Gastroesophageal sphincter (tissue), 4 donors: ENCODE data around the gene MCC. TPM values are rescaled to one million over a fixed set of nuclear protein-coding genes. Genes with fewer than 3 reads are reported as not detected.

Experiments
- ATAC-seq: fragments of 150-250 bp; one replicate; pipeline ENCODE4 v1.9.1; 2016; ENCODE audit warnings: mild to moderate bottlenecking, moderate library complexity
- H3K27ac ChIP-seq, 4 donors: fragments of 200-600 bp; sonication (generic) in 3 of 4; 1 replicate in 3 of 4; 2 replicates in 1 of 4; pipeline ENCODE4 v1.5.1; 2016 to 2019
- H3K27me3 ChIP-seq: fragments of 200-600 bp; sonication (generic); one replicate; pipeline ENCODE4 v1.5.1; 2019
- H3K36me3 ChIP-seq, 2 donors: fragments of 200-600 bp; sonication (generic); one replicate each; pipeline ENCODE4 v1.5.1; 2019; ENCODE audit warnings: control low read depth in 1 of 2
- H3K4me1 ChIP-seq, 3 donors: fragments of 200-600 bp; sonication (generic); 1 replicate in 2 of 3; 2 replicates in 1 of 3; pipeline ENCODE4 v1.5.1; 2016 to 2019; ENCODE audit warnings: control low read depth in 2 of 3
- H3K4me3 ChIP-seq, 2 donors: fragments of 200-600 bp; sonication (generic); one replicate each; pipeline ENCODE4 v1.5.1; 2019; ENCODE audit warnings: mild to moderate bottlenecking in 1 of 2, moderate library complexity in 1 of 2
- H3K9me3 ChIP-seq, 3 donors: fragments of 200-600 bp; sonication (generic); one replicate each; pipeline ENCODE4 v1.5.1; 2017 to 2019; ENCODE audit warnings: control low read depth in 2 of 3
- EP300 ChIP-seq: sonication (generic); formaldehyde crosslinking; IDR thresholded peaks from one replicate; pipeline ENCODE4 v1.6.1; 2017; ENCODE audit warnings: antibody characterized with exemption, mild to moderate bottlenecking
- POLR2A ChIP-seq, 2 donors: fragments of 450-650 bp; IDR thresholded peaks; one replicate each; pipeline ENCODE4 v1.6.1; 2017; ENCODE audit warnings: antibody characterized with exemption in 2 of 2, mild to moderate bottlenecking in 2 of 2, moderate library complexity in 1 of 2
- POLR2AphosphoS5 ChIP-seq: sonication (generic); formaldehyde crosslinking; IDR thresholded peaks from one replicate; pipeline ENCODE4 v1.6.1; 2017; ENCODE audit warnings: antibody characterized with exemption
- WGBS, 2 donors: methylation state at CpG; one replicate each; pipeline ENCODE4 v1.1.5; 2018; ENCODE audit warnings: low coverage in 1 of 2; 5-methylcytosine and 5-hydroxymethylcytosine counted together
- total RNA-seq, 4 donors: library from RNA; depleted of rRNA; stranded (reverse); fragments of >200 nt; gene quantifications; one replicate each; pipeline ENCODE4 v1.1.0, GENCODE V29; 2016
- TF ChIP-seq, protein P1 (sequence below), 4 experiments: fragments of 200-600 bp in 2 of 4; fragments of 450-650 bp in 2 of 4; sonication (generic) in 1 of 4; IDR thresholded peaks; one replicate each; pipeline ENCODE4 v1.5.1; 2017 to 2019; ENCODE audit warnings: antibody characterized with exemption in 4 of 4, mild to moderate bottlenecking in 2 of 4, moderate library complexity in 2 of 4

The MCC gene
- total RNA-seq, 4 donors from 2014 or later, result 20.5 to 28.7 (median 23.5) TPM

DNA sequence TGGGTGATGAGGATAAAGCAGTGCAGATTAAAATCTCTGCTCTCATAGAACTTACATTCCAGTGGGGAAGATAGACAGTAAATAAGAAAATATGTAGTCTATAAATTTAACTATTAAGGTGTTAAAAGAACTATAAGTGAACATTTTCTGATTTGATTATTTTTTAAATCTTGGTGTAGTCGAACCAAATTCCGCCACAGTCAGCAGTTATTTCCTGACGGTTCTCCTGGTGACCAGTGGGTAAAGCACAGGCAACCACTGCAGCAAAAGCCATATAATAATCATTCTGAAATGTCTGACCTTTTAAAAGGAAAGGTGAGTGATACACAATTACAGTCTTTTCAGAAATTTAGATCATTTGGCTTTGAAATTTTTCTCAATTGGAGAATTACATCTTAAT lies 484.5 kb downstream of the MCC start:
- ATAC-seq, result no peak
- H3K27ac ChIP-seq, result no peak overlapping the region
- no peaks in the 10 kb centered on the region for H3K27me3 ChIP-seq
- H3K4me1 ChIP-seq, result no peaks in the 10 kb centered on the region
- TF ChIP-seq EP300, result no peak
- TF ChIP-seq, protein P1, sequence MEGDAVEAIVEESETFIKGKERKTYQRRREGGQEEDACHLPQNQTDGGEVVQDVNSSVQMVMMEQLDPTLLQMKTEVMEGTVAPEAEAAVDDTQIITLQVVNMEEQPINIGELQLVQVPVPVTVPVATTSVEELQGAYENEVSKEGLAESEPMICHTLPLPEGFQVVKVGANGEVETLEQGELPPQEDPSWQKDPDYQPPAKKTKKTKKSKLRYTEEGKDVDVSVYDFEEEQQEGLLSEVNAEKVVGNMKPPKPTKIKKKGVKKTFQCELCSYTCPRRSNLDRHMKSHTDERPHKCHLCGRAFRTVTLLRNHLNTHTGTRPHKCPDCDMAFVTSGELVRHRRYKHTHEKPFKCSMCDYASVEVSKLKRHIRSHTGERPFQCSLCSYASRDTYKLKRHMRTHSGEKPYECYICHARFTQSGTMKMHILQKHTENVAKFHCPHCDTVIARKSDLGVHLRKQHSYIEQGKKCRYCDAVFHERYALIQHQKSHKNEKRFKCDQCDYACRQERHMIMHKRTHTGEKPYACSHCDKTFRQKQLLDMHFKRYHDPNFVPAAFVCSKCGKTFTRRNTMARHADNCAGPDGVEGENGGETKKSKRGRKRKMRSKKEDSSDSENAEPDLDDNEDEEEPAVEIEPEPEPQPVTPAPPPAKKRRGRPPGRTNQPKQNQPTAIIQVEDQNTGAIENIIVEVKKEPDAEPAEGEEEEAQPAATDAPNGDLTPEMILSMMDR (IDR thresholded peaks at IDR 0.05), result no peak
- TF ChIP-seq POLR2A (IDR thresholded peaks at IDR 0.05), result no peak
- TF ChIP-seq POLR2AphosphoS5, result no peak
- no peaks in the 10 kb centered on the region for H3K9me3 ChIP-seq
- peaks cover 0 to 74% of the 10 kb centered on the region in 2 donors for H3K36me3 ChIP-seq
- H3K4me3 ChIP-seq, result no peak overlapping the region
- 75 to 84% methylated on average over 3 of the region's 3 CpGs for WGBS, 2 donors

DNA sequence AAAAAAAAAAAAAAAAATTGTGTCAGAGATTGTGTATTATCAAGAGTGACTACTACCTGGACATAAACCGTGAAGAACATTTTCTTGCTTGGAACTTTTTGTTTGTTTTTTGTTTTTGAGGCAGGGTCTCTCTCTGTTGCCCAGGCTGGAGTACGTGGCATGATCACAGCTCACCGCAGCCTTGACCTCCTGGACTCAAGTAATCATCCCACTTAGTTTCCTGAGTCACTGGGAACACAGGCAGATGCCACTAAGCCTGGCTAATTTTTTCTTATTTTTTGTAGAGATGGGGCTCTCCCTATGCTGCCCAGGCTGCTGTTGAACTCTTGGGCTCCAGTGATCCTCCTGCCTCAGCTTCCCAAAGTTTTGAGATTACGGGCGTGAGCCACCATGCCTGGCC lies 485.8 kb downstream of the MCC start:
- H3K36me3 ChIP-seq, result peaks cover 0 to 61% of the 10 kb centered on the region in 2 donors
- TF ChIP-seq EP300 (no peak), POLR2AphosphoS5 (no peak), POLR2A (IDR thresholded peaks at IDR 0.05) (no peak)
- TF ChIP-seq, protein P1 (IDR thresholded peaks at IDR 0.05), result no peak
- no peak for ATAC-seq
- no peak overlapping the region for H3K4me3 ChIP-seq
- no peaks in the 10 kb centered on the region for H3K4me1 ChIP-seq
- WGBS, 2 donors, result 95 to 96% methylated on average over 5 of the region's 5 CpGs
- H3K9me3 ChIP-seq, result no peaks in the 10 kb centered on the region
- H3K27ac ChIP-seq, result no peak overlapping the region
- H3K27me3 ChIP-seq, result no peaks in the 10 kb centered on the region

DNA sequence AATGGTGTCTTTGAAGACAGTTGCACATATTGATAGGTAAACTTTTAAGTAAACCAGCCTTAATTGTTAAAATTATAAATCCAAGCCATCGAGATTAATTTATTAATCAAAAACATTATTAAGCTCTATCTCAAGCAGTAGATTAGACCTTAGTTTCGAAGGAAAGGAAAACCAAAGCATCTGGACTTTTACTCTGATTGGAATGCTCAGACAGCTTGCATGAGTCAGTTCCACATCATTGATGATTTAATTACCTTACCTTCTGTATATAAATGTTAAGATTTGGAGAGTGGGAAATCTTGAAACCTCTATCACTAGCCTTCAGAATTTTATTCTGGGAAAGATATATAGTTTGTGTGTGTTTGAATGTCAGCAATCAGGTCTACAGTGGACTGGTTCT lies 487.8 kb downstream of the MCC start:
- Histone ChIP-seq H3K27ac (no peak overlapping the region), H3K4me1 (peaks cover 0 to 10% (median 3%) of the 10 kb centered on the region in 3 donors), H3K27me3 (no peaks in the 10 kb centered on the region), H3K36me3 (peaks cover 0 to 48% of the 10 kb centered on the region in 2 donors), H3K9me3 (no peaks in the 10 kb centered on the region), H3K4me3 (no peak overlapping the region)
- TF ChIP-seq EP300, result no peak
- no peak for TF ChIP-seq POLR2AphosphoS5
- WGBS, 2 donors, result 80 to 89% methylated on average over 2 of the region's 2 CpGs
- ATAC-seq, result no peak

DNA sequence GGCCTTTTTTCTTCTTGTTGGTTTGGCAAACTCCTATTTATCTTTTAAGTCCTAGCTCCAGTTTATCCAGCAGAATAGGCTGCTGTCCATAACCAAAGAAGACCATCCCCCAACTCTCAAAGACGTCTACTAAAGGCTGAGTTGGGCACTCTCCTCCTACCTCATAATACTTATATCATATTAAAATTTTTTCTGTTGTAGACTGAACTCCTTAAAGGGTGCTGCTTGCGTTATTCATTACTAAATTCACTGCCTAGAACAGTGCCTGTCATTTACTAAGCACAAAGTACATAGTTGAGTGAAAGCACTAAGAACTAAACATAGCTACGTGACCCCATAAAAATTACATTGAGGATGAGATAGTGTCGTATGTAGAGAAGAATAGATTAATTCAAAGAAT lies 490.0 kb downstream of the MCC start:
- WGBS, 2 donors, result 81 to 88% methylated on average over 4 of the region's 4 CpGs

DNA sequence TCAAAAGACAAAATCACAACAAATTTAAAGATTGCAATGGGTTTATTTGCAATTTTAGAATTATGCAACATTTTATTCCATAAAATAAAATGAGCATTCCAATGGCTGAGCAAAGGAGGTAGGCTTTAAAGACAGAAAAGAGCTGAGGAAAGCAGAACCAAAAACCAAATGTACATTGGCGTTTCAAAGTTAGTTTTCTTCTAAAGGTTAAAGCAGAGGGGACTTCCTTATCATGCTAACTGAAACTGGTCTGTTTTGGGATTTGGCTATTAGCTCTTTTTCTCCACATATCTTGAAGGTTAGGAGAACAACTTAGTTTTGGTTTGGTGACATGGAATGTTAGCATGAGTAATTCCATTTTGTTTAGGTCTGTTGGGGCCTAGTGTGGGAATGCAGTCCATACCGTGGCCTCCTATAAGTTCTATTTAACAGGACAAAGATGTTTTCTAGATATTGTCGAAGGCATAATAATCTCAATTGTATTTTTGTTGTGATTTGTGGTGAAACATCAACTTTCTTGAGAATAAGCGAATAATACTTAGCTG lies 491.4 kb downstream of the MCC start:
- H3K4me1 ChIP-seq, result peaks cover 0 to 10% (median 3%) of the 10 kb centered on the region in 3 donors
- no peaks in the 10 kb centered on the region for H3K27me3 ChIP-seq
- TF ChIP-seq EP300, result no peak
- no peak for ATAC-seq
- no peak overlapping the region for H3K4me3 ChIP-seq
- 74 to 81% methylated on average over 4 of the region's 4 CpGs for WGBS, 2 donors
- H3K27ac ChIP-seq, result no peak overlapping the region
- no peaks in the 10 kb centered on the region for H3K9me3 ChIP-seq
- H3K36me3 ChIP-seq, result peaks cover 0 to 35% of the 10 kb centered on the region in 2 donors

More for the DNA sequence above, 490.0 kb downstream of the MCC start:
- Histone ChIP-seq H3K4me3 (no peak overlapping the region), H3K36me3 (peaks cover 0 to 42% of the 10 kb centered on the region in 2 donors), H3K9me3 (no peaks in the 10 kb centered on the region), H3K27ac (no peak overlapping the region), H3K27me3 (no peaks in the 10 kb centered on the region), H3K4me1 (peaks cover 0 to 10% (median 3%) of the 10 kb centered on the region in 3 donors)
- no peak for ATAC-seq
- TF ChIP-seq POLR2AphosphoS5, result no peak

DNA sequence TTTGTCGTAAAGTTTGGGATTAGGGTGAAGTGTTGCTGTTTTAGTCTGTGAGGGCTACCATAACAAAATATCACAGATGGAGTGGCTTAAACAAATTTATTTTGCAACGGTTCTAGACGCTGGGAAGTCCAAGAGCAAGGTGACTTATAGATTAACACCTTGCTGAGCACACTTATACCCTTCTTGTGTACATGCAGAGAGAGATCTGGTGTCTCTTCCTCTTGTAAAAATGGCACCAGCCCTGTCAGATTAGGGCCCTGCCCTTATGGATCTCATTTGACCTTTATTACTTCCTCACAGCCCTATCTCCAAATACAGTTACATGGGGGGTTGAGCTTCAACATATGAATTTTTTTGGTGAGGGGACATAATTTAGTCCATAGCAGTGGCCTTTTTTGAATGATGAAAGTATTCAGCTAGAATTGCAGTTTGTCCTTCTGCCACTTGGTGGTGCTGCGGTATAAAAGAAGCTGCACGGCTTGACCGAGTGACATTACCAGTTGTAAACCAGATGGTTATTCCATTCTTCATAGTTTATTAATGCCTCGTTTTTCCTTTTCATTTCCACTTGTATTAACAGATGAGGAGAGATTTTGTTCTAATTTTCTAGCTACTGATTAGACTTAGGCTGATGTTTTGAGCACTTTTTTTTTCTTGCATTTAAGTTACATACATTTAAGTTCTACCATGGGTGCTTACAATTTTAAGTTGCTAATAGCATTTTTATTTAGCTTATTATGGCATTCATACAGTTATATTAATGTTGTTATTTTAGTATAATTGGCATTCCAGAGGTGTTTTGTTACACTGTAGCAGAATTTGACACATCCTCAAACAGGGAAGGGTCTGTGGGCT lies 492.3 kb downstream of the MCC start:
- Histone ChIP-seq H3K9me3 (no peaks in the 10 kb centered on the region), H3K4me1 (peaks cover 0 to 10% (median 3%) of the 10 kb centered on the region in 3 donors), H3K27ac (no peak overlapping the region), H3K4me3 (no peak overlapping the region), H3K27me3 (no peaks in the 10 kb centered on the region), H3K36me3 (peaks cover 0 to 26% of the 10 kb centered on the region in 2 donors)
- WGBS, 2 donors, result 21 to 24% methylated on average over 6 to 7 of the region's 7 CpGs
- TF ChIP-seq, protein P1 (IDR thresholded peaks at IDR 0.05), result peak; percentile 78 to 86 (median 84)
- TF ChIP-seq POLR2A (IDR thresholded peaks at IDR 0.05) (no peak), POLR2AphosphoS5 (peak; percentile 37), EP300 (no peak)
- ATAC-seq, result no peak
